RWPE1 (cell line): ENCODE measurements around the gene PAIP2B.

Source experiments
- CTCF ChIA-PET: fragments of 350-600 bp; sonication (Branson Sonifier 250); formaldehyde crosslinking; extraction: SDS; loops from one replicate; lab custom pipeline; 2021; lab: Yijun Ruan, JAX
- POLR2A ChIA-PET: fragments of 400-600 bp; formaldehyde crosslinking; extraction: SDS; loops from one replicate; lab custom pipeline; 2020; ENCODE audit warnings: antibody characterized with exemption; ENCODE audit not compliant: low non-redundant PET; lab: Yijun Ruan, JAX
- DNase-seq: peaks from one replicate; pipeline ENCODE4 v3.0.0; 2012; ENCODE audit warnings: low spot score
- H3K27ac ChIP-seq: fragments of 450-650 bp; 2 replicates; pipeline ENCODE4 v1.5.1; 2017
- CTCF ChIP-seq: fragments of 450-650 bp; conservative IDR thresholded peaks from 2 replicates; pipeline ENCODE4 v1.5.1; 2017; ENCODE audit warnings: low read depth, mild to moderate bottlenecking

The PAIP2B gene

GRCh38 chr2:71154279-71154678 is 72.6 kb downstream of the PAIP2B start:
- H3K27ac ChIP-seq: no peak overlapping the region
- TF ChIP-seq CTCF: no peak
- ChIA-PET POLR2A (no interaction called here), CTCF (no interaction called here)
- no peak for DNase-seq

GRCh38 chr2:71153585-71154224 is 73.2 kb downstream of the PAIP2B start:
- DNase-seq: no peak
- ChIA-PET POLR2A (no interaction called here), CTCF (interaction anchor here (0.6 kb wide), 1 partner anchor 42 kb away, joined by 4 read pairs; no protein-coding TSS in a partner anchor)
- TF ChIP-seq CTCF: no peak
- H3K27ac ChIP-seq: no peak overlapping the region

GRCh38 chr2:71151620-71152019 is 75.3 kb downstream of the PAIP2B start:
- no peak overlapping the region for H3K27ac ChIP-seq
- TF ChIP-seq CTCF: no peak
- POLR2A ChIA-PET: interaction anchor here (0.6 kb wide), 1 partner anchor 52 kb away, joined by 5 read pairs; no protein-coding TSS in a partner anchor
- CTCF ChIA-PET: no interaction called here
- no peak for DNase-seq

- TF ChIP-seq CTCF: no peak
- POLR2A ChIA-PET: interaction anchor here (1.2 kb wide), 1 partner anchor 82 kb away, joined by 6 read pairs; the partner anchor contains the start of gene NAGK
- peak overlapping the region; percentile 65 for H3K27ac ChIP-seq
- no peak for DNase-seq
- CTCF ChIA-PET: no interaction called here
These were observed 76.7 kb downstream of the PAIP2B start for GRCh38 chr2:71150082-71150816.

- CTCF ChIA-PET: interaction anchor here (0.7 kb wide), 1 partner anchor 141 kb away, joined by 3 read pairs; no protein-coding TSS in a partner anchor
- no peak for TF ChIP-seq CTCF
- POLR2A ChIA-PET: interaction anchor here (0.5 to 1.2 kb wide), 2 partner anchors 13 to 81 kb away, joined by 3 to 6 read pairs; partner anchors contain the start of gene NAGK
- no peak for DNase-seq
- 0 out of 2 replicates have a peak overlapping the region, but pooled peaks have one; percentile 18 for H3K27ac ChIP-seq
These were observed 78.3 kb downstream of the PAIP2B start for GRCh38 chr2:71148506-71149063.

- CTCF ChIA-PET: interaction anchor here (0.7 to 1.0 kb wide), 2 partner anchors 13 to 73 kb away, joined by 3 to 6 read pairs; no protein-coding TSS in a partner anchor
- POLR2A ChIA-PET: no interaction called here
- no peak for TF ChIP-seq CTCF
- DNase-seq: no peak
- no peak overlapping the region for H3K27ac ChIP-seq
These were observed 83.1 kb downstream of the PAIP2B start for GRCh38 chr2:71143782-71144181.
